Dendritic cell treated with granulocyte-macrophage colony-stimulating factor and Interleukin-4, amounts not matched to agents 40 ng/mL and 50 ng/mL, for 4 days (primary cell): ENCODE data around the gene ZCCHC7.
"Not testable (repeated sequence)": the region's sequence is repeated elsewhere in the genome, so short reads cannot be mapped to it uniquely, and the experiment has no call there.

Experiments
- H3K27ac Mint-ChIP-seq: one replicate; pipeline ENCODE4 v1.8.0; 2022; ENCODE audit warnings: mild to moderate bottlenecking, mixed read lengths
- H3K27me3 Mint-ChIP-seq: one replicate; pipeline ENCODE4 v1.8.0; 2022; ENCODE audit warnings: mild to moderate bottlenecking, mixed read lengths
- H3K36me3 Mint-ChIP-seq: one replicate; pipeline ENCODE4 v1.8.0; 2022; ENCODE audit warnings: low read depth, mixed read lengths
- H3K4me1 Mint-ChIP-seq: one replicate; pipeline ENCODE4 v1.8.0; 2022; ENCODE audit warnings: low read depth, mixed read lengths
- H3K4me3 Mint-ChIP-seq: one replicate; pipeline ENCODE4 v1.8.0; 2022; ENCODE audit warnings: mild to moderate bottlenecking, moderate library complexity, mixed read lengths
- H3K9me3 Mint-ChIP-seq: one replicate; pipeline ENCODE4 v1.8.0; 2022; ENCODE audit warnings: mixed read lengths
- intact Hi-C: fragments of 100-400 bp; cut with micrococcal nuclease; formaldehyde crosslinking; loops from one replicate; pipeline ENCODE4 v1.15.0; 2022

ZCCHC7 gene

DNA sequence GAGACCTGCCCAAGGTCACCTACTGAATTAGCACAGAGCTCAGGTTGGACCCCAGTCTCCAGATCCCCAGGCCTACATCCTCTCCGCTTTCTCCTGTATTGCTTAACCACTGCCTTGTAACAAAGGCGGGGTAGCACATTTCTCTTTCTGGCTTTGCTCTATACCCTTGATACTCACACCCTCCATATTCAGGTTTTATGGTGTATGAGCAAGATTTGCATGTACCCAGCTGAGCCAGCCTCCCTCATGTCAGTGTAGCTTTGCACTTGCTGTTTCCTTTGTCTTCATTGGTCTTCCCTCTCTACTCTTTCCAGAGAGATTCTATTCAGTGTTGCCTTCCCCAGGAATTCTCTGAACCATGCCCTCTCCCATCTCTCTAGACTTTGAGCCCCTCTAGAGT, 19.6 kb upstream of the ZCCHC7 start:
- Mint-ChIP-seq H3K9me3 (no peaks in the 10 kb centered on the region), H3K27ac (no peak overlapping the region), H3K4me3 (no peak overlapping the region), H3K4me1 (no peaks in the 10 kb centered on the region), H3K27me3 (peaks cover 5% of the 10 kb centered on the region), H3K36me3 (no peaks in the 10 kb centered on the region)
- intact Hi-C loops: no loop called here

DNA sequence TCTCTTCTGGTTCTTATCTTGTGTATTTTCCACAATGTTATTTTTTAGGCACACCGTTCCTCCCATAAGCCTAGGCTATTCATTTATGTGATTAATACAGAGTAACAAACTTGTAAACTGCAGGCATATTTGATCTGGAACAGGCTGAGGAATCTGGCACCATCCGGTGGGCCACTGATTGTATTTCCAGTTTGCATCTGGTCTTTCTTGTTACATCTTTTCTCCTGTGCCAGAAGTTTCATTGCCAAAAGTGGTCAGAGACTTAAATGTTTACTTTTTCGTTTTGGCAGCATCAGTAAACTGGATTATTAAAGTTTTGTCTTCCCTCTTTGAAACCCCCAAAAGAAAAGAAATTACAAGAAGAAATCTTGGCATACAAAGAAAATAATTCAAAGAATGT, 17.9 kb upstream of the ZCCHC7 start:
- intact Hi-C loops: no loop called here

DNA sequence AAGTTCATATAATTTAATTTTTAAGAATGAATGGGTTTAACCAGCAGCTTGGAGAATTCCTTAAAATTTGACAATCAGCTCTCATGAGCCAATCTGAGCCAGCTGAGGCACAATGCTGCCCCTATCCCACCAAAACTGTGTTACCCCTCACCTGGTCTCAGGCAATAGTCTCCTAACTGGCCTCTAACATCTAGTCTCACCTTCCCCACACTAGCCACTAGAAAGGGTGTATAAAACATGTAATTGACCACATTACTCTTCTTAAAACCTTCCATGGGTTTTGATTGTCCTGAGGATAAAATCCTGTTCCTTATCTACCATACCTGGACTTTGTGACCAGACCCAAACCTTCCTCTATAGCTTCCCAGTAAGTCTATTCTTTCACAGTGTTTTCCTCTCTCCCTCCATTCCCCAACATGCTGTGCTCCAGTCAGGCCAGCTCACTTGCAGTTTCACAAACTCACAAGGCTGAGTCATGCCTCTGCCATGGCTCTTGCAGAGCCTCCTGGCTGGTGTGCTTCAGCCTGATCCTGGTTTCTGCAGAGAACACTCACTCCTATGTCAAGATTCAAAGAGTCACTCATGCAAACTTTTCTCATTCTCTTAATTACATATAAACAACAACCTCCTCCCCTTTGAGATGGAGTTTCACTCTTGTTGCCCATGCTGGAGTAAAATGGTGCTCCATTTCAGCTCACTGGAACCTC, 16.0 kb upstream of the ZCCHC7 start:
- Mint-ChIP-seq H3K36me3 (no peaks in the 10 kb centered on the region), H3K27ac (no peak overlapping the region), H3K4me3 (no peak overlapping the region), H3K4me1 (no peaks in the 10 kb centered on the region), H3K9me3 (no peaks in the 10 kb centered on the region), H3K27me3 (peaks cover 1% of the 10 kb centered on the region)
- intact Hi-C loops: no loop called here

More for the DNA sequence above, 17.9 kb upstream of the ZCCHC7 start:
- Mint-ChIP-seq H3K27ac (no peak overlapping the region), H3K4me1 (no peaks in the 10 kb centered on the region), H3K4me3 (no peak overlapping the region), H3K9me3 (no peaks in the 10 kb centered on the region), H3K36me3 (no peaks in the 10 kb centered on the region), H3K27me3 (no peaks in the 10 kb centered on the region)

DNA sequence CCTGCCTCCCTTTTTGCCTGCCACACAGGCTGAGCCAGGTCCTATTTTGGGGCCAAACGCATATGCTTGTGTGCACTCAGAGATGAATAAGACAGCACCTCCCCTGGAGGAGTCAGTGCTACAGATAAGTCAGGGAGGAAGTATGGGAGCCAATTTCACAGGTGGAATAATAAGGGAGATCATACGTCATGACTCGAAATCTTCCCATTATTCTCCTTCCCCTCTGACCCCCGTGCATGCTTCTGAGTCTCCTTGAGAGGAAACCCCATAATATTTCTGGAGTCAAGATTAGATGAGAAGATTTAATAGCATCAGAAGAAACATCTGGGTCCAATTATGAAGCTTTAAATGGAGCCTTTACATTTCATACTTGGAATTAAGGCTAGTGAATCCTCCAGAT, 15.1 kb upstream of the ZCCHC7 start:
- intact Hi-C loops: no loop called here
- no peak overlapping the region for H3K27ac Mint-ChIP-seq
- H3K4me3 Mint-ChIP-seq: no peak overlapping the region
- H3K4me1 Mint-ChIP-seq: no peaks in the 10 kb centered on the region
- H3K27me3 Mint-ChIP-seq: peaks cover 1% of the 10 kb centered on the region
- no peaks in the 10 kb centered on the region for H3K9me3 Mint-ChIP-seq
- no peaks in the 10 kb centered on the region for H3K36me3 Mint-ChIP-seq

GRCh38 chr9:37107701-37108100, 12.7 kb upstream of the ZCCHC7 start:
- Mint-ChIP-seq H3K36me3 (no peaks in the 10 kb centered on the region), H3K27me3 (peaks cover 1% of the 10 kb centered on the region), H3K27ac (no peak overlapping the region), H3K9me3 (no peaks in the 10 kb centered on the region), H3K4me1 (no peaks in the 10 kb centered on the region), H3K4me3 (no peak overlapping the region)
- intact Hi-C loops: no loop called here

DNA sequence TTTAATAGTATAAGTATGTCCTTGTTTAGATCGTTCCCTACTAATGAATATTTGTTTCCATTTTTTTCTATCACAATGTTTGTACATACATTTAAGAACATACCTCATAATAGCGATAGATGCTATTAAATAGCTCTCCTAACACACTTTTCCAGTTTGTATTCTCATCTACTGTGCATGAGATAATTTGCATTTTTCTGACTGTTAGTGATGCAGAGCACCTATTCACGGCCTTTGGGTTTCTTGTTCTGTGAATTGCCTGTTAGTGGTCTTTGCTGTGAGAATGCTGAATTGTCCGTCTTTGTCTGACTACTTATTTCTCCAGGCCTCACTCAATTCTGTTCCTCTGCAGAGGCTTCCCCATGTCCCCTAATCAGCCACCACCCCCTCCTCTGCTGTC, 5.9 kb upstream of the ZCCHC7 start:
- H3K27ac Mint-ChIP-seq, H3K4me1 Mint-ChIP-seq, intact Hi-C loops, H3K36me3 Mint-ChIP-seq, H3K9me3 Mint-ChIP-seq, H3K27me3 Mint-ChIP-seq, H3K4me3 Mint-ChIP-seq: not testable (repeated sequence)

DNA sequence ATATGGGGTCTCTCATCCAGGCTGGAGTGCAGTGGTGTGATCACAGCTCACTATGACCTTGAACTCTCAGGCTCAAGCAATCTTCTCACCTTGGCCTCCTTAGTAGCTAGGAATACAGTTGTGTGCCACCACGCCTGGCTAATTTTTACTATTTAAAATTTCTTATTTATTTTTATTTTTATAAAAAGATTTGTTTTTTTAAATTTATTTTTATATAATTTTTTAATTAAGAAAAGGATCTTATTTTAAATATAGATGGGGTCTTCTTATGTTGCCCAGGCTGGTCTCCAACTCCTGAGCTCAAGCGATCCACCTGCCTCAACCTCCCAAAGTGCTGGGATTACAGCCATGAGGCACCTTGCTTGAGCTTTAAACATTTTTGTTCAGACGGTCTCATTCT, 2.4 kb upstream of the ZCCHC7 start:
- Mint-ChIP-seq H3K9me3 (no peaks in the 10 kb centered on the region), H3K36me3 (peaks cover 22% of the 10 kb centered on the region), H3K27ac (no peak overlapping the region), H3K27me3 (peaks cover 7% of the 10 kb centered on the region), H3K4me1 (peaks cover 19% of the 10 kb centered on the region), H3K4me3 (no peak overlapping the region)
- intact Hi-C loops: no loop called here

DNA sequence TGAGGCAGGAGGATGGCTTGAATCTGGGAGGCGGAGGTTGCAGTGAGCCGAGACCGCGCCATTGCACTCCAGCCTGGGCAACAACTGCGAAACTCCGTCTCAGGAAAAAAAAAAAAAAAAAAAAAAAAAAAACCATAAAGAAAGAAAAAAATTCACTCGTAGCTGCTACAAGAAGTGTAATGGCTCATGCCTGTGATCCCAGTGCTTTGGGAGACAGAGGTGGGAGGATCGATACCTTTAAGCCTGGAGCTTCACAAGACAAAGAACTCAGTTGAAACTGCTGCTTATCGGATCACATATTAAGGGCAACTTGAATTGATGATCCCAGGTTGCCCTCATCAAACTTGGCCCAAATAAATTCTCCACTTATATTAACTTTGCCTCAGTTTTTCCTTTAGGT, 1.0 kb upstream of the ZCCHC7 start:
- H3K9me3 Mint-ChIP-seq: no peaks in the 10 kb centered on the region
- H3K36me3 Mint-ChIP-seq: peaks cover 22% of the 10 kb centered on the region
- no peak overlapping the region for H3K27ac Mint-ChIP-seq
- peaks cover 23% of the 10 kb centered on the region for H3K4me1 Mint-ChIP-seq
- no peak overlapping the region for H3K4me3 Mint-ChIP-seq
- intact Hi-C loops: no loop called here
- peaks cover 2% of the 10 kb centered on the region for H3K27me3 Mint-ChIP-seq

DNA sequence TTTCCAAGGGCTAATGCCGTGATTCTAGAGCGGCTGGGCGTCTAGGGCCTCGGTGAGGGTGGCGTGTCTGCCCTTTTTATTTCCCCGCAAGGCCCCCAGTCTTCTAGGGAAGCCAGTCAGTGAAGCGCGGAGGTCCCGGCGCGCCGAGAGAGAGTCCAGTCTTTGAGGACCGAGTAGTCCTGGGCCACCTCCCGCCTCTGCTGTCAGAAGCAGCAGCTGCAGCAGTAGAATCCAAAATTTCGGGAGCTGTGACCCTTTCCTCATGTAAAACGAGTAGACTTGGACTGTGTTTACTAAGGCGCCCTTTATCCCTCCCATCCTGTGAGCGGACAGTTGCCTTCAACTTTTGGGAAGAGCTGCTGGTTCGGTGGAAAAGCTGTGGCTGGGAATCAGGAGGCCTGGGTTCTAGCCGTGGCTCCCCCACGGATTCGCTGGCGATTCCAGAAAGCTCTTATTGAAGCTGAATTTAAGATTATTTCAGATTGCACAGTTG, 515 bp downstream of the ZCCHC7 start:
- H3K27me3 Mint-ChIP-seq, H3K9me3 Mint-ChIP-seq: not testable (repeated sequence)
- intact Hi-C loops: loop anchor here (1.0 kb wide), 1 partner anchor 42 kb away; no protein-coding TSS in a partner anchor
- Mint-ChIP-seq H3K4me3 (peak overlapping the region; percentile 96), H3K36me3 (peaks cover 22% of the 10 kb centered on the region), H3K4me1 (peaks cover 23% of the 10 kb centered on the region), H3K27ac (peak overlapping the region; percentile 99)

DNA sequence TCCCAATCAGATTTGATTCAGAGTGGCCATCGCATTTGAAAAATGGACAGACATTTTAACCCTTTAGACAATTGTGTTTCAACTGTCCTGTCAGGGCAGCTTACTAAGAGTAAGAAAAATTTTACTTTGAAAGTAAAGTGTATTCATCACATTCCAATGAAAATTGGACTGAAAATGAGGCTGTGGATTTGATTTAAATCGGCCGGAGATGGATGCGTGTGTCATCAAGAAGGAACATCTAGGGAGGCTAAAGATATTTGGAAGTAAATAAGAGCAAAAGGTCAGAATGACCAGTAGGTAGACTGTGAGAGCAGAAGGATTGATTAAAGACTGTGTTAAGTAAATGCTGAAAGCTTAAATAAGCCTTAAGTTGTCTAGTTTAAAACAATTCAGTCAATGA, 1.5 kb downstream of the ZCCHC7 start:
- intact Hi-C loops: no loop called here
- Mint-ChIP-seq H3K27me3 (no peaks in the 10 kb centered on the region), H3K4me3 (peak overlapping the region; percentile 96), H3K4me1 (peaks cover 23% of the 10 kb centered on the region), H3K36me3 (peaks cover 22% of the 10 kb centered on the region), H3K9me3 (no peaks in the 10 kb centered on the region), H3K27ac (peak overlapping the region; percentile 99)

- intact Hi-C loops: loop anchor here (5.0 kb wide), 1 partner anchor 71 kb away; no protein-coding TSS in a partner anchor
- Mint-ChIP-seq H3K27me3 (no peaks in the 10 kb centered on the region), H3K36me3 (peaks cover 15% of the 10 kb centered on the region)
Observed at GRCh38 chr9:37126214-37126788, 5.9 kb downstream of the ZCCHC7 start.

GRCh38 chr9:37127018-37127417, 6.6 kb downstream of the ZCCHC7 start:
- H3K4me3 Mint-ChIP-seq: no peak overlapping the region
- H3K36me3 Mint-ChIP-seq: peaks cover 14% of the 10 kb centered on the region
- peaks cover 17% of the 10 kb centered on the region for H3K4me1 Mint-ChIP-seq
- no peaks in the 10 kb centered on the region for H3K9me3 Mint-ChIP-seq
- H3K27ac Mint-ChIP-seq: no peak overlapping the region
- H3K27me3 Mint-ChIP-seq: no peaks in the 10 kb centered on the region
- intact Hi-C loops: loop anchor here (5.0 kb wide), 1 partner anchor 70 kb away; no protein-coding TSS in a partner anchor

More at GRCh38 chr9:37126214-37126788, 5.9 kb downstream of the ZCCHC7 start:
- H3K9me3 Mint-ChIP-seq: no peaks in the 10 kb centered on the region
- no peak overlapping the region for H3K4me3 Mint-ChIP-seq
- no peak overlapping the region for H3K27ac Mint-ChIP-seq
- peaks cover 17% of the 10 kb centered on the region for H3K4me1 Mint-ChIP-seq

DNA sequence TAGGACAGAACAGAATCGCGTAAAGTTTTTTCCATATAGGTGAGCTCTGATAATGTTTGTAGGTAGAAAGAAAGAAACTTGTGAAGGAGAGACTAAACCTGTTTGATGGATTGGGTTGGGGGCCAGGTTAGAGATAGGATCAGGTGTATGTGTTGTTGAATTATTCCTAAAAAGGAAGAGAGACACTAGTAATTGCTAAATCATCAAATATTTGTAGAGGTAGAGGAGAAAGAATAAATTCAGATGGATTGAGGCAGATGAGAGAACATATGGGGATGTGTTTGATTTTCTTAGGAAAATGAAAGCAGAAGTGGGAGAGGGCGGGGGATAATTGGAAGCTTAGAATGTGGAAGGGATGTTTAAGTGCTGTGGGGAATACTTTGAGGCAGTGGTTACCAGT, 7.7 kb downstream of the ZCCHC7 start:
- Mint-ChIP-seq H3K27me3 (no peaks in the 10 kb centered on the region), H3K4me1 (peaks cover 17% of the 10 kb centered on the region), H3K4me3 (no peak overlapping the region), H3K9me3 (no peaks in the 10 kb centered on the region), H3K36me3 (peaks cover 23% of the 10 kb centered on the region), H3K27ac (no peak overlapping the region)
- intact Hi-C loops: loop anchor here (5.0 kb wide), 1 partner anchor 69 kb away; no protein-coding TSS in a partner anchor

DNA sequence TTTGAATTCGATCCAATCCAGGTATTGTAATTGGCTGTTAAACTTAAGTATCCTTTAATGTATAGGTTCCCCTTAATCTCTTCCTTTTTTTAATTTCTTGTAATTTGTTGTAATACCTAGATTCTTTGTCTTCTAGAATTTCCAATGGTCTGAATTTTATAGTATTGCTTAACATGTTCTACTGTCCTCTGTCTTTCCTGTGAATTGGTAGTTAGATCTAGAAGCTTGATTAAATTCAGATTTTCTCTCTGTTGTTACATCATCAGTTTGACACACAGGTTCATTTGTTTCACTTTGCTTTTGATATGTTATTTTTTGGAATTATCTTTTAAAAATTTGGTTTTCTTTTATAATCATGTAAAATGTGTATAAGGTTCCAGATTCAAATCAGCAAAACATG, 13.8 kb downstream of the ZCCHC7 start:
- H3K27me3 Mint-ChIP-seq: no peaks in the 10 kb centered on the region
- intact Hi-C loops: no loop called here
- H3K4me1 Mint-ChIP-seq: peaks cover 33% of the 10 kb centered on the region
- no peak overlapping the region for H3K27ac Mint-ChIP-seq
- peaks cover 56% of the 10 kb centered on the region for H3K36me3 Mint-ChIP-seq
- no peaks in the 10 kb centered on the region for H3K9me3 Mint-ChIP-seq
- H3K4me3 Mint-ChIP-seq: no peak overlapping the region
